GM21367 (cell line): Measurements from ENCODE around the gene EXOC2.

Experiments
- ATAC-seq: cut with Tn5 transposase; IDR thresholded peaks from one replicate; pipeline ENCODE4 v1.9.1; 2021; ENCODE audit not compliant: unreplicated experiment

The EXOC2 gene

GRCh38 chr6:692858-693722, at the start of gene EXOC2:
TSS of gene EXOC2 (minus strand) at chr6:693139. CDS start at chr6:637818, 55,321 bp downstream.
- ATAC-seq: peak; percentile 79

- no peak for ATAC-seq
These were observed 48.7 kb upstream of the EXOC2 start for GRCh38 chr6:741410-742339.

- no peak for ATAC-seq
These were observed 43.9 kb upstream of the EXOC2 start for GRCh38 chr6:736657-737446.

- ATAC-seq: no peak
These were observed 40.7 kb upstream of the EXOC2 start for GRCh38 chr6:733431-734219.

- ATAC-seq: no peak
These were observed 39.0 kb upstream of the EXOC2 start for GRCh38 chr6:731924-732323.

GRCh38 chr6:729606-730320, 36.8 kb upstream of the EXOC2 start:
- ATAC-seq: no peak

- no peak for ATAC-seq
These were observed 34.9 kb upstream of the EXOC2 start for GRCh38 chr6:727856-728255.

GRCh38 chr6:723540-723939, 30.6 kb upstream of the EXOC2 start:
- no peak for ATAC-seq

- no peak for ATAC-seq
These were observed 29.7 kb upstream of the EXOC2 start for GRCh38 chr6:722608-723007.

GRCh38 chr6:722077-722524, 29.2 kb upstream of the EXOC2 start:
- ATAC-seq: no peak

- ATAC-seq: no peak
These were observed 25.4 kb upstream of the EXOC2 start for GRCh38 chr6:718345-718744.

- ATAC-seq: no peak
These were observed 24.2 kb upstream of the EXOC2 start for GRCh38 chr6:717135-717534.

GRCh38 chr6:715709-716491, 23.0 kb upstream of the EXOC2 start:
- ATAC-seq: no peak

- ATAC-seq: no peak
These were observed 21.2 kb upstream of the EXOC2 start for GRCh38 chr6:714100-714499.

- ATAC-seq: no peak
These were observed 20.4 kb upstream of the EXOC2 start for GRCh38 chr6:713351-713750.

- ATAC-seq: no peak
These were observed 19.9 kb upstream of the EXOC2 start for GRCh38 chr6:712805-713204.

GRCh38 chr6:711925-712324, 19.0 kb upstream of the EXOC2 start:
- ATAC-seq: no peak

- peak; percentile 80 for ATAC-seq
These were observed 17.9 kb upstream of the EXOC2 start for GRCh38 chr6:710601-711571.
